Measurements from ENCODE around the gene ARPP21. TPM values are rescaled to one million over a fixed set of nuclear protein-coding genes. Genes with fewer than 3 reads are reported as not detected.

ARPP21 gene
- total RNA-seq, 1 donor from 2014 or later = 54.3 TPM

- H3K9me3 ChIP-seq (ENCODE audit: control insufficient read depth in 3 of 3, low read length in 3 of 3) = no peaks in the 10 kb centered on the region
- peaks cover 0 to 6% (median 3%) of the 10 kb centered on the region in 3 donors for H3K4me1 ChIP-seq (ENCODE audit: control insufficient read depth in 3 of 3, insufficient read depth in 3 of 3, low read length in 3 of 3)
- peaks cover 0 to 6% (median 2%) of the 10 kb centered on the region in 3 donors for H3K27me3 ChIP-seq (ENCODE audit: control insufficient read depth in 3 of 3, insufficient read depth in 3 of 3, low read length in 3 of 3)
- H3K27ac ChIP-seq (ENCODE audit: low read depth, low read length) = peak overlapping the region; percentile 91
- no peaks in the 10 kb centered on the region for H3K36me3 ChIP-seq (ENCODE audit: control insufficient read depth in 3 of 3, insufficient read depth in 3 of 3, low read length in 3 of 3)
- peak overlapping the region; percentile 87 to 94 (median 92) for H3K4me3 ChIP-seq (ENCODE audit: low read length in 3 of 3)
- peak overlapping the region; percentile 87 to 96 (median 95) for H3K9ac ChIP-seq (ENCODE audit: low read depth in 1 of 3, low read length in 3 of 3)
These were observed 2.0 kb downstream of the ARPP21 start for GRCh38 chr3:35641331-35641730.

- peaks cover 0 to 6% (median 2%) of the 10 kb centered on the region in 3 donors for H3K27me3 ChIP-seq (ENCODE audit: control insufficient read depth in 3 of 3, insufficient read depth in 3 of 3, low read length in 3 of 3)
These were observed 2.7 kb downstream of the ARPP21 start for GRCh38 chr3:35641920-35642527.

GRCh38 chr3:35643495-35643894 lies 4.2 kb downstream of the ARPP21 start:
- Histone ChIP-seq H3K27me3 (ENCODE audit: control insufficient read depth in 3 of 3, insufficient read depth in 3 of 3, low read length in 3 of 3) (peaks cover 0 to 6% (median 2%) of the 10 kb centered on the region in 3 donors), H3K27ac (ENCODE audit: low read depth, low read length) (peak overlapping the region; percentile 91), H3K36me3 (ENCODE audit: control insufficient read depth in 3 of 3, insufficient read depth in 3 of 3, low read length in 3 of 3) (no peaks in the 10 kb centered on the region), H3K4me1 (ENCODE audit: control insufficient read depth in 3 of 3, insufficient read depth in 3 of 3, low read length in 3 of 3) (peaks cover 7 to 15% (median 9%) of the 10 kb centered on the region in 3 donors), H3K4me3 (ENCODE audit: low read length in 3 of 3) (peak overlapping the region; percentile 87 to 94 (median 92)), H3K9ac (ENCODE audit: low read depth in 1 of 3, low read length in 3 of 3) (peak overlapping the region; percentile 87 to 96 (median 95)), H3K9me3 (ENCODE audit: control insufficient read depth in 3 of 3, low read length in 3 of 3) (no peaks in the 10 kb centered on the region)

More at GRCh38 chr3:35641920-35642527, 2.7 kb downstream of the ARPP21 start:
- H3K4me3 ChIP-seq (ENCODE audit: low read length in 3 of 3) = peak overlapping the region; percentile 87 to 94 (median 92)
- H3K4me1 ChIP-seq (ENCODE audit: control insufficient read depth in 3 of 3, insufficient read depth in 3 of 3, low read length in 3 of 3) = peaks cover 0 to 9% (median 3%) of the 10 kb centered on the region in 3 donors
- H3K27ac ChIP-seq (ENCODE audit: low read depth, low read length) = peak overlapping the region; percentile 91
- no peaks in the 10 kb centered on the region for H3K36me3 ChIP-seq (ENCODE audit: control insufficient read depth in 3 of 3, insufficient read depth in 3 of 3, low read length in 3 of 3)
- peak overlapping the region; percentile 87 to 96 (median 95) for H3K9ac ChIP-seq (ENCODE audit: low read depth in 1 of 3, low read length in 3 of 3)
- no peaks in the 10 kb centered on the region for H3K9me3 ChIP-seq (ENCODE audit: control insufficient read depth in 3 of 3, low read length in 3 of 3)

- peak overlapping the region; percentile 49 to 94 (median 92) for H3K4me3 ChIP-seq (ENCODE audit: low read length in 3 of 3)
- peak overlapping the region; percentile 87 to 96 (median 95) for H3K9ac ChIP-seq (ENCODE audit: low read depth in 1 of 3, low read length in 3 of 3)
- H3K27ac ChIP-seq (ENCODE audit: low read depth, low read length) = no peak overlapping the region
- no peaks in the 10 kb centered on the region for H3K9me3 ChIP-seq (ENCODE audit: control insufficient read depth in 3 of 3, low read length in 3 of 3)
- peaks cover 6 to 15% (median 10%) of the 10 kb centered on the region in 3 donors for H3K4me1 ChIP-seq (ENCODE audit: control insufficient read depth in 3 of 3, insufficient read depth in 3 of 3, low read length in 3 of 3)
- H3K27me3 ChIP-seq (ENCODE audit: control insufficient read depth in 3 of 3, insufficient read depth in 3 of 3, low read length in 3 of 3) = peaks cover 0 to 4% (median 2%) of the 10 kb centered on the region in 3 donors
- no peaks in the 10 kb centered on the region for H3K36me3 ChIP-seq (ENCODE audit: control insufficient read depth in 3 of 3, insufficient read depth in 3 of 3, low read length in 3 of 3)
These were observed 5.1 kb downstream of the ARPP21 start for GRCh38 chr3:35644451-35644850.

GRCh38 chr3:35645189-35645588 lies 5.9 kb downstream of the ARPP21 start:
- Histone ChIP-seq H3K36me3 (ENCODE audit: control insufficient read depth in 3 of 3, insufficient read depth in 3 of 3, low read length in 3 of 3) (no peaks in the 10 kb centered on the region), H3K4me3 (ENCODE audit: low read length in 3 of 3) (peak overlapping the region in 2 of 3 donors; percentile 23 to 40), H3K9me3 (ENCODE audit: control insufficient read depth in 3 of 3, low read length in 3 of 3) (no peaks in the 10 kb centered on the region), H3K27me3 (ENCODE audit: control insufficient read depth in 3 of 3, insufficient read depth in 3 of 3, low read length in 3 of 3) (no peaks in the 10 kb centered on the region), H3K4me1 (ENCODE audit: control insufficient read depth in 3 of 3, insufficient read depth in 3 of 3, low read length in 3 of 3) (peaks cover 6 to 16% (median 10%) of the 10 kb centered on the region in 3 donors), H3K9ac (ENCODE audit: low read depth in 1 of 3, low read length in 3 of 3) (peak overlapping the region; percentile 9 to 95 (median 48)), H3K27ac (ENCODE audit: low read depth, low read length) (peak overlapping the region; percentile 58)

- H3K4me3 ChIP-seq (ENCODE audit: low read length in 3 of 3) = no peak overlapping the region
These were observed 6.8 kb downstream of the ARPP21 start for GRCh38 chr3:35646081-35646480.

GRCh38 chr3:35647461-35647860 lies 8.1 kb downstream of the ARPP21 start:
- Histone ChIP-seq H3K4me1 (ENCODE audit: control insufficient read depth in 3 of 3, insufficient read depth in 3 of 3, low read length in 3 of 3) (peaks cover 6 to 16% (median 10%) of the 10 kb centered on the region in 3 donors), H3K27ac (ENCODE audit: low read depth, low read length) (peak overlapping the region; percentile 81), H3K9ac (ENCODE audit: low read depth in 1 of 3, low read length in 3 of 3) (peak overlapping the region in 2 of 3 donors; percentile 2 to 18), H3K4me3 (ENCODE audit: low read length in 3 of 3) (peak overlapping the region in 2 of 3 donors; percentile 13 to 20), H3K9me3 (ENCODE audit: control insufficient read depth in 3 of 3, low read length in 3 of 3) (no peaks in the 10 kb centered on the region), H3K36me3 (ENCODE audit: control insufficient read depth in 3 of 3, insufficient read depth in 3 of 3, low read length in 3 of 3) (no peaks in the 10 kb centered on the region), H3K27me3 (ENCODE audit: control insufficient read depth in 3 of 3, insufficient read depth in 3 of 3, low read length in 3 of 3) (no peaks in the 10 kb centered on the region)

More at GRCh38 chr3:35646081-35646480, 6.8 kb downstream of the ARPP21 start:
- H3K27ac ChIP-seq (ENCODE audit: low read depth, low read length) = peak overlapping the region; percentile 58
- H3K36me3 ChIP-seq (ENCODE audit: control insufficient read depth in 3 of 3, insufficient read depth in 3 of 3, low read length in 3 of 3) = no peaks in the 10 kb centered on the region
- H3K4me1 ChIP-seq (ENCODE audit: control insufficient read depth in 3 of 3, insufficient read depth in 3 of 3, low read length in 3 of 3) = peaks cover 6 to 16% (median 10%) of the 10 kb centered on the region in 3 donors
- no peaks in the 10 kb centered on the region for H3K27me3 ChIP-seq (ENCODE audit: control insufficient read depth in 3 of 3, insufficient read depth in 3 of 3, low read length in 3 of 3)
- H3K9ac ChIP-seq (ENCODE audit: low read depth in 1 of 3, low read length in 3 of 3) = peak overlapping the region; percentile 48 to 95 (median 48)
- no peaks in the 10 kb centered on the region for H3K9me3 ChIP-seq (ENCODE audit: control insufficient read depth in 3 of 3, low read length in 3 of 3)

GRCh38 chr3:35648347-35648746 lies 9.0 kb downstream of the ARPP21 start:
- peak overlapping the region; percentile 81 for H3K27ac ChIP-seq (ENCODE audit: low read depth, low read length)
- no peaks in the 10 kb centered on the region for H3K9me3 ChIP-seq (ENCODE audit: control insufficient read depth in 3 of 3, low read length in 3 of 3)
- H3K4me3 ChIP-seq (ENCODE audit: low read length in 3 of 3) = peak overlapping the region; percentile 16 to 23 (median 21)

GRCh38 chr3:35649405-35649804 lies 10.1 kb downstream of the ARPP21 start:
- Histone ChIP-seq H3K36me3 (ENCODE audit: control insufficient read depth in 3 of 3, insufficient read depth in 3 of 3, low read length in 3 of 3) (no peaks in the 10 kb centered on the region), H3K4me1 (ENCODE audit: control insufficient read depth in 3 of 3, insufficient read depth in 3 of 3, low read length in 3 of 3) (peaks cover 6 to 20% (median 14%) of the 10 kb centered on the region in 3 donors), H3K27ac (ENCODE audit: low read depth, low read length) (peak overlapping the region; percentile 81), H3K9me3 (ENCODE audit: control insufficient read depth in 3 of 3, low read length in 3 of 3) (no peaks in the 10 kb centered on the region), H3K9ac (ENCODE audit: low read depth in 1 of 3, low read length in 3 of 3) (no peak overlapping the region), H3K27me3 (ENCODE audit: control insufficient read depth in 3 of 3, insufficient read depth in 3 of 3, low read length in 3 of 3) (no peaks in the 10 kb centered on the region), H3K4me3 (ENCODE audit: low read length in 3 of 3) (peak overlapping the region in 1 of 3 donors; percentile 0)

More at GRCh38 chr3:35648347-35648746, 9.0 kb downstream of the ARPP21 start:
- Histone ChIP-seq H3K9ac (ENCODE audit: low read depth in 1 of 3, low read length in 3 of 3) (peak overlapping the region; percentile 39 to 52 (median 52)), H3K27me3 (ENCODE audit: control insufficient read depth in 3 of 3, insufficient read depth in 3 of 3, low read length in 3 of 3) (no peaks in the 10 kb centered on the region), H3K4me1 (ENCODE audit: control insufficient read depth in 3 of 3, insufficient read depth in 3 of 3, low read length in 3 of 3) (peaks cover 6 to 18% (median 10%) of the 10 kb centered on the region in 3 donors), H3K36me3 (ENCODE audit: control insufficient read depth in 3 of 3, insufficient read depth in 3 of 3, low read length in 3 of 3) (no peaks in the 10 kb centered on the region)

- Histone ChIP-seq H3K36me3 (ENCODE audit: control insufficient read depth in 3 of 3, insufficient read depth in 3 of 3, low read length in 3 of 3) (no peaks in the 10 kb centered on the region), H3K27ac (ENCODE audit: low read depth, low read length) (peak overlapping the region; percentile 14), H3K9ac (ENCODE audit: low read depth in 1 of 3, low read length in 3 of 3) (no peak overlapping the region), H3K27me3 (ENCODE audit: control insufficient read depth in 3 of 3, insufficient read depth in 3 of 3, low read length in 3 of 3) (no peaks in the 10 kb centered on the region), H3K4me3 (ENCODE audit: low read length in 3 of 3) (no peak overlapping the region), H3K4me1 (ENCODE audit: control insufficient read depth in 3 of 3, insufficient read depth in 3 of 3, low read length in 3 of 3) (peaks cover 6 to 21% (median 20%) of the 10 kb centered on the region in 3 donors), H3K9me3 (ENCODE audit: control insufficient read depth in 3 of 3, low read length in 3 of 3) (no peaks in the 10 kb centered on the region)
These were observed 12.1 kb downstream of the ARPP21 start for GRCh38 chr3:35651426-35651825.
